GM12873 (cell line): Measurements from ENCODE around the gene GAS6.

Experiments used
- TF ChIP-seq, protein P1 (sequence below): IDR thresholded peaks from 2 replicates; pipeline ENCODE4 v1.5.1; 2012; ENCODE audit warnings: low read depth, mild to moderate bottlenecking, moderate library complexity, low read length, control low read depth; ENCODE audit not compliant: insufficient read depth; ENCODE audit errors: missing control alignments

The GAS6 gene

GRCh38 chr13:113835461-113836270, 28.2 kb downstream of the GAS6 start:
- TF ChIP-seq, protein P1, sequence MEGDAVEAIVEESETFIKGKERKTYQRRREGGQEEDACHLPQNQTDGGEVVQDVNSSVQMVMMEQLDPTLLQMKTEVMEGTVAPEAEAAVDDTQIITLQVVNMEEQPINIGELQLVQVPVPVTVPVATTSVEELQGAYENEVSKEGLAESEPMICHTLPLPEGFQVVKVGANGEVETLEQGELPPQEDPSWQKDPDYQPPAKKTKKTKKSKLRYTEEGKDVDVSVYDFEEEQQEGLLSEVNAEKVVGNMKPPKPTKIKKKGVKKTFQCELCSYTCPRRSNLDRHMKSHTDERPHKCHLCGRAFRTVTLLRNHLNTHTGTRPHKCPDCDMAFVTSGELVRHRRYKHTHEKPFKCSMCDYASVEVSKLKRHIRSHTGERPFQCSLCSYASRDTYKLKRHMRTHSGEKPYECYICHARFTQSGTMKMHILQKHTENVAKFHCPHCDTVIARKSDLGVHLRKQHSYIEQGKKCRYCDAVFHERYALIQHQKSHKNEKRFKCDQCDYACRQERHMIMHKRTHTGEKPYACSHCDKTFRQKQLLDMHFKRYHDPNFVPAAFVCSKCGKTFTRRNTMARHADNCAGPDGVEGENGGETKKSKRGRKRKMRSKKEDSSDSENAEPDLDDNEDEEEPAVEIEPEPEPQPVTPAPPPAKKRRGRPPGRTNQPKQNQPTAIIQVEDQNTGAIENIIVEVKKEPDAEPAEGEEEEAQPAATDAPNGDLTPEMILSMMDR: no peak

DNA sequence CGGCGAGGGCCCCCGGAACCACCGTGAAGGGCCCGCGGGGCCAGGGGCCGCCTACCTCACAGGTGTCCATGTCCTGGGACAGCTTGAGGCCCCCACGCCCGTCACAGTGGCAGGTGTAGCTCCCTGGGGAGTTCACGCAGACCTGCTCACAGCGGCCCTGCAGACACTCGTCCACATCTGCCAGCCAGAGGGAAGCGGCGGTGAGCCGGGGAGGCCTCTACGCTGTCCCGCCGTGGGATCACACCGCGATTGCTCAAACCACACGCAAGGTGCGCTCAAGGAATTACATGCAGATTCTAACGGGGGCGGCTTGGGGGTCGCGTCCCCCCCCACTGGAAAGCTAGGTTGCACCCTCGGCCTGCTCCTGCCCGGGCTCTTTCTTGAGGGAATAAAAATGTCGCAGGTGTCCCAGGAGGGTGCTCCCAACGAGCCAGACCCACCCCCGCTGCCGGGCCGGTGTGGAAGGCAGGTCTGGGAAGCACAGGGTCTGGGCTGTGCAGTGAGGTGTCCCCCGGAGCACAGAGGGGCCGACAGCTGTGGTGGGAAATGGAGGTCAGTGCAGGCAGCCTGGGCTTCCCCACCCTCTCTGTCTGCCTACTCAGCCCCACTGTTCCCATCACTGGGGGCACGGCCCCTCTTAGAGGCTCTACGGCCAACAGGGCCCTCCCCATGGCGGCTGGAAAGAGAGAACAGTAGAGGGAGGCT, 29.2 kb downstream of the GAS6 start:
- TF ChIP-seq, protein P1: no peak

DNA sequence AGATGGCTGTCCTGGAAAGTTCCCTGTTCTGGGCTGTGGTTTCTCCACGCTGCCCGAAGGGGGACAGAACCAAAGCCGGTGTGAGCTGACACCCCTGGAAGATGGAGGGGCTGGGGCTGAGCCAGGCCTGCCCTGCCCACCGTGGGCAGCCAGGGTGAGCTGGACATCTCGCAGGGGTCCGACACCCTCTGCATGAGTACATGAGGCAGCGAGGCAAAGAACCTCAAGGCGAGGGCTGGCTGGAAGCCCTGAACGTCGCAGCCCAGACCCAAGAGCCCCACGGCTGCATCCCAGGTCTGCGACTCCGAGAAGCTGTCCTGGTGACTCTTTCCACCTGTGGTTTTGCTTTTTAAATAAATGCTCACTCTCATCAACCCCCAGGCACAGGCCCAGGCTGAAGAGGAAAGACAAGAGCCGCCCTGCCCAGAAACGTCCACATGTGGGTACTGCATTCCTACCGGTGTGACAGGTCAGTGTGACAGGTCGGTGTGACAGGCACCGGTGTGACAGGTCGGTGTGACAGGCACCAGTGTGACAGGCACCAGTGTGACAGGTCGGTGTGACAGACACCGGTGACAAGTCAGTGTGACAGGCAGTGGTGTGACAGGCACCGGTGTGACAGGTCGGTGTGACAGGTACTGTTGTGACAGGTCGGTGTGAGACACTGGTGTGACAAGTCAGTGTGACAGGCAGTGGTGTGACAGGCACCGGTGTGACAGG, 30.6 kb downstream of the GAS6 start:
- TF ChIP-seq, protein P1: no peak

GRCh38 chr13:113832631-113833030, 31.2 kb downstream of the GAS6 start:
- TF ChIP-seq, protein P1: no peak

GRCh38 chr13:113832205-113832604, 31.7 kb downstream of the GAS6 start:
- TF ChIP-seq, protein P1: no peak

- TF ChIP-seq, protein P1: no peak
These were observed 32.8 kb downstream of the GAS6 start for GRCh38 chr13:113831061-113831460.
